GM12878 (cell line): ENCODE data around the gene LIMS2. TPM values are rescaled to one million over a fixed set of nuclear protein-coding genes. Genes with fewer than 3 reads are reported as not detected.

Experiments used
- ATAC-seq: fragments of 200-7000 bp; cut with Tn5 transposase; 3 replicates; pipeline ENCODE4 v1.9.1; 2020; ENCODE audit warnings: mild to moderate bottlenecking, moderate library complexity
- BruUV-seq: library from RNA; stranded (reverse); fragments of 400-500 nt; replicated peaks from 2 replicates; lab custom pipeline; 2021; lab: Mats Ljungman, UMichigan
- CTCF ChIA-PET: fragments of 300-600 bp; sonication (Branson Sonifier 250); formaldehyde crosslinking; extraction: SDS; loops from one replicate; lab custom pipeline; 2021; ENCODE audit warnings: inconsistent platforms; lab: Yijun Ruan, JAX
- POLR2A ChIA-PET: fragments of 350-600 bp; formaldehyde crosslinking; extraction: SDS; loops from one replicate; lab custom pipeline; 2021; ENCODE audit warnings: inconsistent platforms; lab: Charles Lee
- RAD21 ChIA-PET: fragments of 300-600 bp; sonication (Branson Sonifier 250); formaldehyde crosslinking; loops from one replicate; lab custom pipeline; 2023; ENCODE audit warnings: antibody characterized with exemption; ENCODE audit not compliant: unreplicated experiment; lab: Charles Lee
- SMC1A ChIA-PET: fragments of 300-600 bp; sonication (Branson Sonifier 250); formaldehyde crosslinking; loops from one replicate; lab custom pipeline; 2023; ENCODE audit not compliant: unreplicated experiment, uncharacterized antibody; lab: Charles Lee
- DNase-seq: peaks from one replicate; pipeline ENCODE4 v3.0.0-alpha.2; 2011; ENCODE audit warnings: low read depth, low spot score
- FAIRE-seq: peaks from 3 replicates; lab custom pipeline; 2011; peaks lifted over from hg19 to GRCh38; lab: Jason Lieb, UNC
- H2AFZ ChIP-seq: 2 replicates; pipeline ENCODE4 v1.6.0; 2011; ENCODE audit warnings: low read depth, low read length, control low read depth; ENCODE audit not compliant: control insufficient read depth
- H3K27ac ChIP-seq: 2 replicates; pipeline ENCODE4 v1.5.1; 2011; ENCODE audit warnings: control low read depth; ENCODE audit not compliant: control insufficient read depth, insufficient read depth
- H3K27me3 ChIP-seq, 2 experiments: replicated peaks in 1 of 2; 2 replicates each; pipeline versions ENCODE4 v1.6.0 to v1.6.1; 2011; ENCODE audit warnings: low read length in 1 of 2; ENCODE audit not compliant: control insufficient read depth in 2 of 2, insufficient read depth in 2 of 2
- H3K36me3 ChIP-seq, 2 experiments: 2 replicates each; pipeline ENCODE4 v1.5.1; 2011; ENCODE audit warnings: low read length in 1 of 2; ENCODE audit not compliant: control insufficient read depth in 2 of 2, insufficient read depth in 2 of 2
- H3K4me1 ChIP-seq: 2 replicates; pipeline ENCODE4 v1.6.1; 2011; ENCODE audit warnings: mild to moderate bottlenecking, low read length, moderate library complexity, mixed read lengths; ENCODE audit not compliant: control insufficient read depth, insufficient read depth
- H3K4me2 ChIP-seq: 2 replicates; pipeline ENCODE4 v1.6.0; 2011; ENCODE audit warnings: control low read depth; ENCODE audit not compliant: control insufficient read depth, insufficient read depth
- H3K4me3 ChIP-seq: fragments of 200-600 bp; sonication (generic); 2 replicates; pipeline ENCODE4 v1.5.1; 2016
- H3K79me2 ChIP-seq: 2 replicates; pipeline ENCODE4 v1.6.0; 2011; ENCODE audit warnings: low read length; ENCODE audit not compliant: control insufficient read depth, insufficient read depth
- H3K9ac ChIP-seq: 2 replicates; pipeline ENCODE4 v1.8.0; 2011; ENCODE audit warnings: low read length, control low read depth, mixed read lengths; ENCODE audit not compliant: control insufficient read depth, insufficient read depth
- H3K9me3 ChIP-seq: replicated peaks from 3 replicates; pipeline ENCODE4 v1.5.1; 2011; ENCODE audit warnings: mild to moderate bottlenecking, low read length; ENCODE audit not compliant: control insufficient read depth, insufficient read depth
- H4K20me1 ChIP-seq: 2 replicates; pipeline ENCODE4 v1.6.0; 2011; ENCODE audit not compliant: control insufficient read depth, insufficient read depth
- NFIC ChIP-seq: IDR thresholded peaks from 2 replicates; pipeline ENCODE4 v1.6.1; 2012; ENCODE audit warnings: low read depth, mild to moderate bottlenecking, inconsistent platforms, low read length, moderate library complexity
- NFYB ChIP-seq: IDR thresholded peaks from 2 replicates; pipeline ENCODE4 v1.6.1; 2011; ENCODE audit warnings: low read depth, mild to moderate bottlenecking, low read length, improper control_type of control experiment, moderate library complexity; ENCODE audit not compliant: insufficient read depth
- NRF1 ChIP-seq: conservative IDR thresholded peaks from 2 replicates; pipeline ENCODE4 v1.6.1; 2011; ENCODE audit warnings: mild to moderate bottlenecking, low read depth, low read length, improper control_type of control experiment
- ZNF217 ChIP-seq: fragments of 450-650 bp; IDR thresholded peaks from 2 replicates; pipeline ENCODE4 v1.6.1; 2017; ENCODE audit warnings: antibody characterized with exemption, mild to moderate bottlenecking
- WGBS: methylation state at CpG from one replicate; pipeline ENCODE4 v1.1.6; 2016; ENCODE audit warnings: low lambda C conversion rate; ENCODE audit not compliant: insufficient replicate concordance, insufficient coverage; ENCODE audit errors: missing lambda C conversion rate; 5-methylcytosine and 5-hydroxymethylcytosine counted together
- in situ Hi-C: fragments of 300-500 bp; cut with MboI; formaldehyde crosslinking; loops from 9 replicates; pipeline ENCODE4 v1.14.3; 2018; ENCODE audit warnings: mixed read lengths
- intact Hi-C: fragments of 100-400 bp; cut with micrococcal nuclease; formaldehyde crosslinking; loops from one replicate; pipeline ENCODE4 v1.14.2; 2022; ENCODE audit not compliant: unreplicated experiment
- polyA plus RNA-seq, 11 experiments: library from polyadenylated mRNA; depleted of rRNA in 4 of 11; unstranded in 6 of 11; stranded (reverse) in 5 of 11; fragments of >200 nt; fragmentation: Nextera tagmentation in 4 of 11; fragmentation: Illumina TruSeq in 1 of 11; extraction: Ambion mirVana in 4 of 11; extraction: Trizol in 1 of 11; gene quantifications; 1 replicate in 1 of 11; 2 replicates in 10 of 11; pipeline versions ENCODE4 v1.2.1 to v1.2.3, GENCODE V29; 2011 to 2016; ENCODE audit warnings: inconsistent platforms in 2 of 11, missing spikeins in 2 of 11, low read depth in 1 of 11
- total RNA-seq, 4 experiments: library from RNA; depleted of rRNA in 3 of 4; stranded (reverse); fragments of >200 nt in 3 of 4; fragmentation: Illumina TruSeq in 1 of 4; extraction: Trizol in 1 of 4; gene quantifications; 2 replicates each; pipeline versions ENCODE4 v1.2.1 to v1.2.3, GENCODE V29; 2013 to 2021

LIMS2 gene
- total and polyA plus RNA-seq, 10 of the 15 experiments (the other 5 are each of a cell fraction or from before 2014, with no cell fraction given): 0.06 to 0.81 (median 0.16) TPM; not detected in 2

DNA sequence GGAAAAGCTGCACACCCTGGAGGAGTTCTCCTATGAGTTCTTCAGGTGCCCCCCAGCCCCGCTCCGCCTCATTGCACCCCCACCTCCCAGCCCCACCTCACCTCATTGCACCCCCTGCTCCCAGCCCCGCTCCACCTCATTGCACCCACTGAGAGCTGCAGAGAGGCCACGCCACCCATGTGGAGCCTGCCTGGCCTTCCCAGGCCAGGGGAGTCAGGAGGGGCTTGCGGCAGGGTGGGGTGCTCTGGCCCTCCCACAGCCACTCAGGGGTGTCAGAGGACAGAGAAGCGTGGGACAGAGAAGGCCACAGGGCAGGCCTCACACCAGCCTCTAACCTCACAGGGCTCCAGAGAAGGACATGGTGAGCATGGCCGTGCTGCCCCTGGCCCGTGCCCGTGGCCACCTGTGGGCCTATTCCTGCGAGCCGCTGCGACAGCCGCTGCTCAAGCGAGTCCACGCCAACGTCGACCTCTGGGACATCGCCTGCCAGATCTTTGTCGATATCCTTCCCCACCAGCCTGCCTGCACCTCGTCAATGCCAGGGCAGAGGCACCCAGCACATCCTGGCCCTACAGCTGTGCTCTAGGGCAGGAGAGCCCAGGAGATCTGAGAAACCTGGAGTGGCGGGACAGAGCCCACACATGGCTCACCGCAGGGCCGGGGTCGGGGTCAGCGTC is 44.3 kb downstream of the LIMS2 start:
- 73% methylated on average over 17 of the region's 25 CpGs for WGBS
- CTCF ChIA-PET: no interaction called here

DNA sequence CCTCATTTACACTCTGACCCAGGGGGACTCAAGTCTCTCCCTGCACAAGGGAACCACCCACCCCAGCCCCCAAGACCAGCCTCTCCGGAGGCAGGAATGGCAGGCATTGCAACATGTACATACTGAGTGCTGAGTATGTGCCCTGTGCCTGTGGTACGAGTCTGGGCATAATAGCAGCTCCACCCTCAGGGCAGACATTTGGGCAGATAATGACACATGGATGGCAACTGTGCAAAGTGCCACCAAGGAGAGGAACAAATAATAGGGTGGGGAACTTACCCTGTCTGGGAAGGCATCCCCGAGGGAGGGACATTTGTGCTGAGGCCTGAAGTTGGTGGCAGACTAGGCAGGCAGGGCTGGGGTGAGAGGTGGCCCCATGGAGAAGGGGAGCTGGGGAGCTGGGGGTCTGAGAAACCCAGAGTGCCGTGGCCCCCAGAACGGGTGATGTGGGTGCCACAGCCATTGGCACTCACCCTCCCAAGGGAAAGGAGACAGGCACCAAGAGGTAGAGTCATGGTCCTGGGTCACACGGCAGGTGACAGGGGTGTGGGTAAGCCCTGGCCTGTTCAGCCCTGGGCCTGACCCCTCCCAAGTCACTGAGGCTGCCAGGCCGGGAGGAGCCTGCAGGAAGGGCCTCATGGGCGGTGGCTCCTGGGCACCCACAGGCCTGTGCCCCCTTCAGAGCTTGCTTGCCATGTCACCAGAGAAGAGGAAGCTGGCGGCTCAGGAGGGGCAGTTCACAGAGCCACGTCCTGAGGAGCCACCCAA is 45.0 kb downstream of the LIMS2 start:
- intact Hi-C loops: no loop called here
- no peak for ATAC-seq
- CTCF ChIA-PET: no interaction called here

More for the DNA sequence above, 44.3 kb downstream of the LIMS2 start:
- no peak overlapping the region for H3K27ac ChIP-seq
- ATAC-seq (no peak), DNase-seq (no peak), FAIRE-seq (no peak)
- no peaks in the 10 kb centered on the region for H3K36me3 ChIP-seq
- no peak overlapping the region for H2AFZ ChIP-seq
- intact Hi-C loops (no loop called here), in situ Hi-C loops (no loop called here)
- no peaks in the 10 kb centered on the region for H3K27me3 ChIP-seq
- no peak overlapping the region for H3K9ac ChIP-seq
- BruUV-seq: no TSS peak
- ChIA-PET SMC1A (no interaction called here), POLR2A (no interaction called here), RAD21 (interaction anchor here (0.6 kb wide), 1 partner anchor 40 kb away, joined by 3 read pairs; no protein-coding TSS in a partner anchor)
- no peaks in the 10 kb centered on the region for H3K79me2 ChIP-seq
- H3K4me1 ChIP-seq: peaks cover 17% of the 10 kb centered on the region
- H4K20me1 ChIP-seq: no peaks in the 10 kb centered on the region
- H3K9me3 ChIP-seq: no peaks in the 10 kb centered on the region
- TF ChIP-seq ZNF217 (no peak), NFYB (no peak)
- H3K4me3 ChIP-seq: no peak overlapping the region
- H3K4me2 ChIP-seq: no peak overlapping the region

More for the DNA sequence above, 45.0 kb downstream of the LIMS2 start:
- no TSS peak for BruUV-seq
- Histone ChIP-seq H3K27me3 (no peaks in the 10 kb centered on the region), H3K9ac (no peak overlapping the region), H3K27ac (no peak overlapping the region), H3K4me3 (no peak overlapping the region), H3K4me2 (no peak overlapping the region), H2AFZ (no peak overlapping the region), H3K4me1 (peaks cover 17% of the 10 kb centered on the region), H3K79me2 (no peaks in the 10 kb centered on the region)
- DNase-seq (no peak), FAIRE-seq (no peak)
- TF ChIP-seq NRF1 (no peak), NFIC (no peak)
- TF ChIP-seq, all 136 proteins: peak for 0
- Histone ChIP-seq H3K36me3 (no peaks in the 10 kb centered on the region), H3K9me3 (no peaks in the 10 kb centered on the region), H4K20me1 (no peaks in the 10 kb centered on the region)
- ChIA-PET SMC1A (no interaction called here), POLR2A (no interaction called here), RAD21 (interaction anchor here (0.6 kb wide), 1 partner anchor 41 kb away, joined by 3 read pairs; no protein-coding TSS in a partner anchor)
- in situ Hi-C loops: no loop called here
- 20% methylated on average over 10 of the region's 10 CpGs for WGBS
